T-cell (primary cell): Measurements from ENCODE around the gene UBE2Q2. TPM values are rescaled to one million over a fixed set of nuclear protein-coding genes. Genes with fewer than 3 reads are reported as not detected.

Experiments
- ATAC-seq, 4 experiments: fragments of 200-7000 bp in 3 of 4; fragments of 150-1000 bp in 1 of 4; cut with Tn5 transposase; replicated peaks in 1 of 4; 1 replicate in 3 of 4; 2 replicates in 1 of 4; pipeline ENCODE4 v1.10.0; 2021; ENCODE audit warnings: moderate library complexity in 3 of 4, mild to moderate bottlenecking in 2 of 4, moderate number of reproducible peaks in 1 of 4
- CTCF ChIA-PET, 2 donors: fragments of 300-600 bp; sonication (Branson Sonifier 250); formaldehyde crosslinking; loops; one replicate each; lab custom pipeline; 2022; ENCODE audit warnings: antibody characterized with exemption in 2 of 2; lab: Charles Lee
- POLR2A ChIA-PET, 2 donors: fragments of 300-600 bp; sonication (Branson Sonifier 250); formaldehyde crosslinking; loops; one replicate each; lab custom pipeline; 2022; ENCODE audit warnings: antibody characterized with exemption in 2 of 2; lab: Charles Lee
- DNase-seq, 35 experiments: peaks; one replicate each; pipeline versions ENCODE4 v3.0.0 to v3.0.0-alpha.2; 2013 to 2023
- H3K27ac ChIP-seq: one replicate; pipeline ENCODE4 v1.5.1; 2013; ENCODE audit warnings: low read length
- H3K27me3 ChIP-seq, 2 experiments: replicated peaks in 1 of 2; 1 replicate in 1 of 2; 2 replicates in 1 of 2; pipeline versions ENCODE4 v1.6.1 to v1.7.0; 2013; ENCODE audit warnings: low read length in 1 of 2, mixed read lengths in 1 of 2; ENCODE audit not compliant: control insufficient read depth in 2 of 2, insufficient read depth in 2 of 2; ENCODE audit errors: extremely low read depth in 1 of 2
- H3K36me3 ChIP-seq, 2 donors: 1 replicate in 1 of 2; 2 replicates in 1 of 2; pipeline versions ENCODE4 v1.6.1 to v1.7.0; 2013; ENCODE audit warnings: low read length in 1 of 2; ENCODE audit not compliant: control insufficient read depth in 2 of 2, insufficient read depth in 1 of 2; ENCODE audit errors: extremely low read depth in 1 of 2
- H3K4me1 ChIP-seq, 2 experiments: 1 replicate in 1 of 2; 2 replicates in 1 of 2; pipeline versions ENCODE4 v1.6.1 to v1.7.0; 2013; ENCODE audit warnings: low read length in 2 of 2, mixed read lengths in 1 of 2; ENCODE audit not compliant: insufficient read depth in 2 of 2, control insufficient read depth in 1 of 2; ENCODE audit errors: extremely low read depth in 1 of 2
- H3K4me3 ChIP-seq, 2 donors: 1 replicate in 1 of 2; 2 replicates in 1 of 2; pipeline versions ENCODE4 v1.5.1 to v1.7.0; 2013; ENCODE audit warnings: mild to moderate bottlenecking in 2 of 2, low read length in 1 of 2, moderate library complexity in 1 of 2; ENCODE audit not compliant: control insufficient read depth in 1 of 2; ENCODE audit errors: extremely low read depth in 1 of 2
- H3K9me3 ChIP-seq: 2 replicates; pipeline ENCODE4 v1.7.0; 2013
- H3K27ac Mint-ChIP-seq, 2 donors: one replicate each; pipeline ENCODE4 v1.8.0; 2020 to 2021; ENCODE audit warnings: mild to moderate bottlenecking in 2 of 2, mixed read lengths in 2 of 2
- H3K27me3 Mint-ChIP-seq, 2 donors: one replicate each; pipeline ENCODE4 v1.8.0; 2021 to 2022; ENCODE audit warnings: mixed read lengths in 2 of 2
- H3K36me3 Mint-ChIP-seq: one replicate; pipeline ENCODE4 v1.8.0; 2021; ENCODE audit warnings: mixed read lengths
- H3K4me1 Mint-ChIP-seq, 3 donors: one replicate each; pipeline ENCODE4 v1.8.0; 2020 to 2022; ENCODE audit warnings: mixed read lengths in 3 of 3, mild to moderate bottlenecking in 1 of 3
- H3K4me3 Mint-ChIP-seq, 3 donors: one replicate each; pipeline ENCODE4 v1.8.0; 2020 to 2022; ENCODE audit warnings: mild to moderate bottlenecking in 3 of 3, mixed read lengths in 3 of 3, moderate library complexity in 3 of 3
- H3K9me3 Mint-ChIP-seq, 3 donors: one replicate each; pipeline ENCODE4 v1.8.0; 2020 to 2022; ENCODE audit warnings: mixed read lengths in 3 of 3
- WGBS: methylation state at CpG from one replicate; pipeline ENCODE4 v1.1.5; 2013; ENCODE audit warnings: missing lambda C conversion rate; ENCODE audit not compliant: insufficient coverage; 5-methylcytosine and 5-hydroxymethylcytosine counted together
- total RNA-seq, 35 experiments: library from RNA in 6 of 35; stranded (reverse) in 6 of 35; fragments of 120-200 nt in 1 of 35; gene quantifications; one replicate each; pipeline versions ENCODE4 v1.2.1 to v1.2.4 and lab custom pipeline; 2013 to 2026

Gene UBE2Q2
- total RNA-seq, 5 donors from 2014 or later (not counting 1 experiment from before 2014, with no cell fraction given) = 28.6 to 40.9 (median 36.9) TPM

GRCh38 chr15:75924576-75924975, 81.3 kb downstream of the UBE2Q2 start:
- Histone ChIP-seq H3K27me3 (no peaks in the 10 kb centered on the region), H3K9me3 (no peaks in the 10 kb centered on the region), H3K27ac (no peak overlapping the region), H3K4me1 (peaks cover 2 to 10% of the 10 kb centered on the region in 2 experiments), H3K4me3 (no peak overlapping the region), H3K36me3 (peaks cover 5 to 6% of the 10 kb centered on the region in 2 donors)
- DNase-seq (no peak), ATAC-seq (no peak)
- peaks cover 50% of the 10 kb centered on the region for H3K36me3 Mint-ChIP-seq
- WGBS = no CpG with 5 or more reads among the region's 1 CpG
- H3K27ac Mint-ChIP-seq = no peak overlapping the region
- H3K4me3 Mint-ChIP-seq = no peak overlapping the region
- ChIA-PET POLR2A (no interaction called here), CTCF (no interaction called here)
- no peaks in the 10 kb centered on the region for H3K9me3 Mint-ChIP-seq
- H3K27me3 Mint-ChIP-seq = no peaks in the 10 kb centered on the region
- H3K4me1 Mint-ChIP-seq = peaks cover 32 to 49% (median 42%) of the 10 kb centered on the region in 3 donors

GRCh38 chr15:75925440-75925839, 82.2 kb downstream of the UBE2Q2 start:
- Histone ChIP-seq H3K36me3 (no peaks in the 10 kb centered on the region), H3K27ac (no peak overlapping the region), H3K27me3 (no peaks in the 10 kb centered on the region), H3K4me3 (no peak overlapping the region), H3K9me3 (no peaks in the 10 kb centered on the region), H3K4me1 (peaks cover 5 to 10% of the 10 kb centered on the region in 2 experiments)
- no peaks in the 10 kb centered on the region for H3K27me3 Mint-ChIP-seq
- 40% methylated on average over 1 of the region's 2 CpGs for WGBS
- no peak for ATAC-seq
- peaks cover 38 to 56% (median 46%) of the 10 kb centered on the region in 3 donors for H3K4me1 Mint-ChIP-seq
- H3K27ac Mint-ChIP-seq = no peak overlapping the region
- CTCF ChIA-PET = interaction anchor here in 1 of 2 donors (0.5 kb wide), 1 partner anchor 581 kb away, joined by 4 read pairs; no protein-coding TSS in a partner anchor
- H3K4me3 Mint-ChIP-seq = no peak overlapping the region
- DNase-seq = no peak
- H3K36me3 Mint-ChIP-seq = peaks cover 51% of the 10 kb centered on the region
- POLR2A ChIA-PET = interaction anchor here (0.5 to 0.7 kb wide), 3 partner anchors 10 to 1148 kb away, joined by 3 to 9 read pairs (median 9); no protein-coding TSS in a partner anchor
- H3K9me3 Mint-ChIP-seq = no peaks in the 10 kb centered on the region

GRCh38 chr15:75926931-75927330, 83.7 kb downstream of the UBE2Q2 start:
- H3K27me3 ChIP-seq = no peaks in the 10 kb centered on the region
- Mint-ChIP-seq H3K36me3 (peaks cover 59% of the 10 kb centered on the region), H3K9me3 (no peaks in the 10 kb centered on the region), H3K4me1 (peaks cover 39 to 56% (median 46%) of the 10 kb centered on the region in 3 donors), H3K27me3 (no peaks in the 10 kb centered on the region), H3K27ac (no peak overlapping the region), H3K4me3 (no peak overlapping the region)
- H3K27ac ChIP-seq = no peak overlapping the region
- H3K9me3 ChIP-seq = no peaks in the 10 kb centered on the region
- CTCF ChIA-PET = no interaction called here
- WGBS = 96% methylated on average over 3 of the region's 3 CpGs
- peaks cover 0 to 8% of the 10 kb centered on the region in 2 donors for H3K36me3 ChIP-seq
- POLR2A ChIA-PET = no interaction called here
- no peak for ATAC-seq
- peaks cover 5 to 10% of the 10 kb centered on the region in 2 experiments for H3K4me1 ChIP-seq
- no peak for DNase-seq
- no peak overlapping the region for H3K4me3 ChIP-seq

- Mint-ChIP-seq H3K27me3 (no peaks in the 10 kb centered on the region), H3K4me3 (no peak overlapping the region), H3K36me3 (peaks cover 57% of the 10 kb centered on the region), H3K27ac (no peak overlapping the region), H3K9me3 (no peaks in the 10 kb centered on the region), H3K4me1 (peaks cover 32 to 49% (median 40%) of the 10 kb centered on the region in 3 donors)
- Histone ChIP-seq H3K36me3 (peaks cover 0 to 10% of the 10 kb centered on the region in 2 donors), H3K27me3 (no peaks in the 10 kb centered on the region), H3K27ac (no peak overlapping the region), H3K4me1 (peaks cover 5 to 10% of the 10 kb centered on the region in 2 experiments), H3K4me3 (no peak overlapping the region), H3K9me3 (no peaks in the 10 kb centered on the region)
- POLR2A ChIA-PET = no interaction called here
- ATAC-seq (no peak), DNase-seq (no peak)
- CTCF ChIA-PET = no interaction called here
- no CpG with 5 or more reads among the region's 4 CpGs for WGBS
These were observed 84.4 kb downstream of the UBE2Q2 start for GRCh38 chr15:75927601-75928000.

- H3K36me3 Mint-ChIP-seq = peaks cover 59% of the 10 kb centered on the region
- H3K4me1 ChIP-seq = peaks cover 5 to 6% of the 10 kb centered on the region in 2 experiments
- no peaks in the 10 kb centered on the region for H3K9me3 ChIP-seq
- H3K4me1 Mint-ChIP-seq = peaks cover 23 to 42% (median 29%) of the 10 kb centered on the region in 3 donors
- no peak overlapping the region for H3K4me3 ChIP-seq
- H3K4me3 Mint-ChIP-seq = no peak overlapping the region
- H3K9me3 Mint-ChIP-seq = no peaks in the 10 kb centered on the region
- no peak overlapping the region for H3K27ac Mint-ChIP-seq
- H3K27me3 ChIP-seq = no peaks in the 10 kb centered on the region
- WGBS = 60% methylated on average over 3 of the region's 9 CpGs
- DNase-seq (peak in 1 of 35 experiments; percentile 10), ATAC-seq (no peak)
- ChIA-PET POLR2A (interaction anchor here in 1 of 2 donors (0.5 kb wide), 1 partner anchor 118 kb away, joined by 3 read pairs; no protein-coding TSS in a partner anchor), CTCF (interaction anchor here in 1 of 2 donors (0.7 kb wide), 1 partner anchor 220 kb away, joined by 3 read pairs; no protein-coding TSS in a partner anchor)
- no peaks in the 10 kb centered on the region for H3K27me3 Mint-ChIP-seq
- H3K27ac ChIP-seq = no peak overlapping the region
- peaks cover 0 to 21% of the 10 kb centered on the region in 2 donors for H3K36me3 ChIP-seq
These were observed 85.7 kb downstream of the UBE2Q2 start for GRCh38 chr15:75928680-75929608.

GRCh38 chr15:75929799-75930565, 86.7 kb downstream of the UBE2Q2 start:
- Mint-ChIP-seq H3K4me1 (peaks cover 13 to 36% (median 24%) of the 10 kb centered on the region in 3 donors), H3K4me3 (no peak overlapping the region), H3K27me3 (no peaks in the 10 kb centered on the region), H3K36me3 (peaks cover 59% of the 10 kb centered on the region), H3K27ac (no peak overlapping the region), H3K9me3 (no peaks in the 10 kb centered on the region)
- ATAC-seq (peak in 1 of 4 experiments; percentile 32), DNase-seq (no peak)
- Histone ChIP-seq H3K4me1 (peaks cover 0 to 4% of the 10 kb centered on the region in 2 experiments), H3K27ac (no peak overlapping the region), H3K27me3 (no peaks in the 10 kb centered on the region), H3K36me3 (peaks cover 0 to 24% of the 10 kb centered on the region in 2 donors), H3K4me3 (no peak overlapping the region), H3K9me3 (no peaks in the 10 kb centered on the region)
- WGBS = 83% methylated on average over 2 of the region's 5 CpGs
- ChIA-PET POLR2A (no interaction called here), CTCF (interaction anchor here in 1 of 2 donors (0.8 kb wide), 1 partner anchor 211 kb away, joined by 4 read pairs; no protein-coding TSS in a partner anchor)
